NCI-H2196 treated with DMSO at 0.1 percent for 48 hours (cell line): ENCODE results near the gene CFAP20.
"Not testable (repeated sequence)": the region's sequence is repeated elsewhere in the genome, so short reads cannot be mapped to it uniquely, and the experiment has no call there.

Source experiments
- DNase-seq: peaks from one replicate; lab custom pipeline; 2025; ENCODE audit not compliant: unreplicated experiment; lab: John Stamatoyannopoulos, UW

Gene CFAP20

DNA sequence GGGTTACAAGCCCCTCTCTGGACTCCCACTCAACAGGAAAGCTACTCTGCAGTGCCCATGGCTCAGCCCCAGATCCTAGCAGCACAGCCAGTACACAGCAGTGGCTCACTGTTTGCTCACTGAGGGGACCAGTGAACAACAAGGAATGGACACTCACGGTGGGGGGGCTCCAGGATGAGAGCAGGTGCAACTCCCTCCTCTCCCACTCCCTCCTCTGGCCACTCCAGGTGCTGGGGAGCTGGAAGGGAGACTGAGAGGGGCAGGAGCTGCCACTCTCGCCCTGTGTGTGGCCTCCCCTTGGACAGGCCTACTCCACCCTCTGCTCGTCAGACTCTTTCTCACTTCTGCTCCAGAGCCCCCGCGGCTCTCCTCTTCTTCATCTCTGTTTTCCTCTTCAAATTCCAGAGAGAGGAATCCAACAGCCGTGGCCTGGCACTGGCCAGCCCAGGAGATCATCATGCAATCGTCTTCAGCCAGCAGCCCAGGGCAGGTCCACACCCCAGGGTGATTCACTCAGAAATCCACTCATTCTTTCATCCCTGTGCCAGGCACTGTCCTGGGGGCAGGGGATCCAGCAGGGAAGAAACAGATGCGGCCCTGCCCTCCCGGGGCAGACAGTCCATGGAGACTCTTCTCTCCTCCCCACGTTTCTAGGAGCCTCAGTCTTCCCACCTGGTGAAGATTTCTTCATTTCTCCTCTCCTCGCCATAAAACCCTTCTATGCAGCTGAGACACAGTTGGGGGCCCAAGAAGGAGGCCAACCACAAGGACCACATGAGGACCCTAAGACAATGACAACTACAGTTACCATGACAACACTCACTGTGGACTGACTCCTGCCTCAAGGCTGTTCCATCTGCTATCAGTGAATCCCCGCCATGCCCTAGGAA is 30.7 kb downstream of the CFAP20 start:
- no peak for DNase-seq

DNA sequence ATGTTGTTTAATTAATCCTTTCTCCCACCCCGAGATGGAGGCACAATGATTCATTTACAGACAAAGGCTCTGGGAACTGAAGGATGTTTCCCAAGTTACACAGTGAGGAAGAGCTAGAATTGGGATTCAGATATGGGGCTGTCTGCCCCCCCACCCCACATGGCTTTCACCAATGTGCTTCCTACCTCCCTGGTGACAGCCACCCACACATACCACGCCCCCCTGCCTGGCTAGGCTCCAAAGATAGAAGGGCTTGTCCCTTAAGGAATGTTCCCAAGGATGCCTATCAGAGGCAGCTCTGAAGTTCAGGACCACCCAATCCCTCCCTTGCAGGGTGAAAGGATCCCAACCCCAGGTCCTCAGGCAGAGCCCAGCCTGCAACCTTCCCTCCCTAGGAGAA is 32.9 kb downstream of the CFAP20 start:
- DNase-seq = no peak

DNA sequence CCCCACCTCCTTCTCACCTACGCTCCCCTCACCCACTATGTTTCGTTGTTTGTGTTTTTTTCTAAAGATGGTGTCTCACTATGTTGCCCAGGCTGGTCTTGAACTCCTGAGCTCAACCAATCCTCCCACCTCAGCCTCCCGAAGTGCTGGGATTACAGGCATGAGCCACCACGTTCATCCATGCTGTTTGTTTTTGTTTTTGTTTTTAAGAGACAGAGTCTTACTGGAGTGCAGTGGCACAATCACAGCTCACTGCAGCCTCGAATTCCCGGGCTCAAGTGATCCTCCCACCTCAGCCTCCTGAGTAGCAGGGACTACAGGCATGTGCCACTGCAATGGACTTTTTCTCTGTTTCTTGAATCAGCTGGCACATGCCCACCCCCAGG is 33.6 kb downstream of the CFAP20 start:
- DNase-seq = not testable (repeated sequence)

DNA sequence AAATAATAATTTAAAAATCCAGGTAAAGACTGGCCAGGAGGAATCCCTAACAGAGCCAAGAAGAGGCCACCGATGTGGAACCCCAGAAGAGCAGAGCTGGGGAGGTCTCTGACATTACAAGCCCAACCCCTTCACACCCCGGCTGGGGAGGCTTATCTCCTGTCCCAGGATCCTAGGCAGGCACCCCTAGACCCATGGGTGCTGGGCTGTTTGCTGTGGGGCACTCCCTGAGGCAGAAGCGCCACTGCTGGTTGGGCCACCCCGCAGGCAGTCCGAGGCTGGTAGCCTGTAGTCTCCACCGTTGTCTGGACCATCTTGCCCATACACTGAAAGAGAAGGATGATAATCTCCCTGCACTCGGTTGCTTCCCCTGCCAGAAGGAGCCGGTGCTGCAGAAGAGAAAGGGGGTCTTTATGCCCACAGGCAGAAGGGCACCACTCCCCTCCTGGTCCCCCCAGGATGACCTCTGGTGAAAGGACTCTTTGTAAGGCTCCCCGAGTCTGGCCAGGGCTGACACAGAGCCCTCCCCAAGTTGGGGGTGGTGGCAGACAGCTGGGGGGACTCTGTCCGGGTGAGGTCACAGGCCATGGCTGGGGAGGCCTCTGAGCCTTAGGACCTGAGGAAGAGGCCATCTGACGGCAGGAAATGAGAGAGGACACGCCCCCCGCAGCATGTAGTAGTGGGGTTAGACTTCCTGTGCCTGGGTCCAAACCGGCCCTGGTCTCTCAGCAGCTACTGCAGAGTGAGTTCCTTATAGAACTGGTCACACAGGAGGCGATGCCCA is 34.2 kb downstream of the CFAP20 start:
- DNase-seq = no peak

DNA sequence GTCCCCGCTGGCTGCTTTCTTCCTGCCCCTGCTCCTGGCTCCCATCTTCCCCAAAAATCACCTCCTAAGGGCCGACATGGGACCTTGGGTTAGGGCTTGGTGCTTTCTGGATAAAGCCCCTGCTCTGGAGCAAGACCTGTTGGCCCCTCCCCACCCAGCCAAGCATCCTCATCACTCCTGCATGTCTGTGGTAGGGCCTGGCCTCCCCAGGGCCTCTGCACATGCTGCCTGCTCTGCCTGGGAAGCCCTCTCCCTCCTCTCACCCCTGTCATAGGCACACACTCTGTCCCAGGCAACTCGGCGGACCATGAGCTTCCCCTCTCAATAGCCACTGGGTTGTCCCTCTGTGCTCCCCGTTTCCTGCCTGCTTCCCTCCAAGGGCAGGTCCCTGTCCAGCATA is 35.2 kb downstream of the CFAP20 start:
- no peak for DNase-seq

DNA sequence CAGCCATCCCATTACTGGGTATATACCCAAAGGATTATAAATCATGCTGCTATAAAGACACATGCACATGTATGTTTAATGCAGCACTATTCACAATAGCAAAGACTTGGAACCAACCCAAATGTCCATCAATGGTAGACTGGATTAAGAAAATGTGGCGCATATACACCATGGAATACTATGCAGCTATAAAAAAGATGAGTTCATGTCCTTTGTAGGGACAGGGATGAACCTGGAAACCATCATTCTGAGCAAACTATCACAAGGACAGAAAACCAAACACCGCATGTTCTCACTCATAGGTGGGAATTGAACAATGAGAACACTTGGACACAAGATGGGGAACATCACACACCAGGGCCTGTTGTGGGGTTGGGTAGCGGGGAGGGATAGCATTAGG is 38.8 kb downstream of the CFAP20 start:
- DNase-seq = not testable (repeated sequence)

DNA sequence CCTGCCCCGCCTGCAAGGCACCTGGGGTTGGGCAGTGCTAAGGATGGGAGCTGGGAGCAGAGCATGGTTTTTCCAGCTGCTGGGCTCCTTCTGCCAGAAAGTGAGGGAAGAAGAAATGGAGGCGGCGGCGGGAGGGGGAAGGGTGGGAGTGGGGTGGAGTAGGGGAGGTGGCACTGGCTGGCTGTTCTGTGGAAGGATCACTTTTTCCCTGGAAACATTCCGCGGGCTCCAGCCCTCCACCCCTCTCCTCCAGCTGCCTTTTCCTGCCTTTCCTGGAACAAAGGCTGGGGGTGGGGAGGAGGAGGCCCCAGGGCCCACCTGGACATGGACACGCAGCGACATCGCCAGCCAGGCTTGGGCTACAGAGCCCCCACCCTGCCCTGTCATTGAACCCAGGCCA is 41.1 kb downstream of the CFAP20 start:
- no peak for DNase-seq

DNA sequence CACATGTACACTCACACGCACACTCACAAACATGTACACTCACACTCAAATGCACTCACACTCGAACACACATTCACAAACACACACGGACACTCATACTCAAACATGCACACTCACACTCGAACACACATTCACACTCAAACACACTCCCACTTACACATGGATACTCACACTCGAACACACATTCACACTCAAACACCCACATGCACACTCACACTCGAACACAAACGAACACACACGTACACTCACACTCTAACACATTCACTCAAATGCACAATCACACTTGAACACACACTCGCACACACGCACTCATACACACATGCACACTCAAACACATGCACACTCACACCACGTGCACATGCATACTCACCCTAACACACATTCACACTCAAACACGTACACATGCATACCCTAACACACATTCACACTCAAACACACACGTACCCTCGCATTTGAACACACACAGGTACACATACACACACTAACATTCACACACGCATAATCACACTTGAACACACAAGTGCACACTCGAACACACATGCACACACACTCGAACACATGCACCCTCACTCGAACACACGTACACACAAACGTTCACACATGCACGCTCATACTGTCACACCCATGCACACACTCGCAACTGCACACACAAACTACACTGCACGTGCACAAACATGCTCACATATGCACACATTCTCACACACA is 41.8 kb downstream of the CFAP20 start:
- DNase-seq = no peak

DNA sequence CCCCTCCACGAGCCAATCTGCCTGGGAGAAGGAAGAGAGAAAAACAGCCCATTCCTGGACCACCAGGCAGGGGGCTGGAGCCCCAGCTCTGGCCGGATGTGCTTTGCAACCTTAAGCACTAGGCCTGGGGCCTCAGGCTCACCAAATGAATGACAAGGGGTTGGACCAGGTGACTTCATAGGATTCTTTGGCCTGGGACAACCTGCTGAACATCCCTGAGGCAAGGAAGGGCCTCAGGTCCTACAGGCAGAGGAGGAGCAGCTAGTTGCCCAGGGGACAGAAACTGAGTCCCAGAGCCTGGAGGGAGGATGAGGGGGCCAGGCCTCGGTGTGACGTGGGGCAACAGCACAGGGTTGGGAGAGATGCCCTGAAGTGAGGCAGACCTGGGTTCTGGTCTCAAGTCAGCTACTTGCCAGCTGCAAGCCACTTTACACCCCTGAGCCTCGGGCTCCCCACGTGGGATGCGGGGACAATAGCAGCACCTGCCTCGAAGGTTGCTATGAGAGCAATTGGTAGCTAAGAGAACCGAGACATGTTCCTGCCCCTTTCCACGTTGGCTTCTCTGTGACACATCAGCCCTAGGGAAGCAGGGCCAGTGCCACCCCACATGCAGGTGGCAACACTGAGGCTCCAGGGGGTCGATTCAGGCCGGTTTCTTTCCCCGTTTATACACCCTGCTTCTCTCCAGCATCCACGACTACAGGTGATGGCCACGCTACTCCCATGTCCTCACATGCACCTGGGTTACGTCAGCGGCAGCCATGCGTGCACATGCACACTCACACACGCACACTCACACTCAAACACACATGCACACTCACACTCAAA is 42.6 kb downstream of the CFAP20 start:
- DNase-seq = peak; percentile 9

DNA sequence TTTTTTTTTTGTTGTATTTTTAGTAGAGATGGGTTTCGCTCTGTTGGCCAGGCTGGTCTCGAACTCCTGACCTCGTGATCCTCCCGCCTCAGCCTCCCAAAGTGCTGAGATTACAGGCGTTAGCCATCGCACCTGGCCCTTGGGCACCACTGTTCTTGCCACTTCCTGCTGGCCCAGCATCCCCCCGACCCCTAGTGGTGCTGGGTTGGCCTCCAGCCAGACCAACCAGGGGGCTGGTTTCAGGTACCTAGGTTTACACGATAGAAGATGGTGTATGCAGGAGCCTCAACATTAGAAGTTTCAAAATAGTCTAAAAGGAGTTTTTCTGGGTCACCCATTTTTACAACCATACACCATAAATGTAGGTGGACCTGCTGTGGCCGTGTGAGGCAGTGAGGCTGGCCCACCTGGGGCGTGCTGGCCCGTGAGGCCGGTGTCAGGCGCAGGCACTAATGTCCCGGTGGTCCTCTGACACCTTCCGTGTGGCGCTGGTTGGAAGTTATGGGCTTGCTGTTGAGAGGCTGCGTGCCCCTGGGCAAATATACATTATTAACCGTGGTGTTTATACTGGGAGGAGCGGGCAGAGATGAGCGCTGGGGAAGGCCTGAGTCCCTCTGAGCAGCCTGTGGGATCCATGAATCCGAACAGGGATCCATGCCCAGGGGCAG is 43.5 kb downstream of the CFAP20 start:
- DNase-seq = no peak

DNA sequence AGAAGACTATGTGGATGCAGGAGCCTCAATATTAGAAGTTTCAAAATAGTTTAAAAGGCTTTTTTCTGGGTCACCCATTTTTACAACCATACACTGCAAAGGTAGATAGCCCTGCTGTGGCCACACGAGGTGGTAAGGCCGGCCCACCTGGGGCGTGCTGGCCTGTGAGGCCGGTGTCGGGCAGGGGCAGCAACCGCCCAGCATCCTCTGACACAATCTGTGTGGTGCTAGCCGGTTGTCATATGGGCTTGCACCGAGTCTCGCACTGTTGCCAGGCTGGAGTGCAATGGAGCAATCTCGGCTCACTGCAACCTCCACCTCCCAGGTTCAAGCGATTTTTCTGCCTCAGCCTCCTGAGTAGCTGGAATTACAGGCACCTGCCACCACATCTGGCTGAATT is 44.0 kb downstream of the CFAP20 start:
- DNase-seq = no peak

DNA sequence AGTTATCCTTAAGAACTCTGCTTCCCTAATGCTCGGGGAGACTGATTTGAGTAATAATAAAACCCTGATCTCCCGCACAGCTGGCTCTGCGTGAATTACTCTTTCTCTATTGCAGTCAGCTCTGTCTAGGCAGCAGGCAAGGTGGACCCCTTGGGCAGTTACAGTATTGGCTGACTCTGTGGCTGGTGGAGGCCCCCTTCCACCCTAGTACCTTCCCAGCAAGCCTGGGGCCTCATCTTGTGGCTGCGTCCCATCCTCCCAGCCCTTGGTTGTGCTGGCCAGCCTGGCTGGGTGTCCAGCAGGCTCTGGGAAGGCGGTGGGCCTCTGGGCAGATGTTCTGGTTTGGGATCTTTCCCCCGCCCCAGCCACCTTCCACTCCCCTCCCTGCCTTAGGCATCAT is 44.5 kb downstream of the CFAP20 start:
- no peak for DNase-seq

DNA sequence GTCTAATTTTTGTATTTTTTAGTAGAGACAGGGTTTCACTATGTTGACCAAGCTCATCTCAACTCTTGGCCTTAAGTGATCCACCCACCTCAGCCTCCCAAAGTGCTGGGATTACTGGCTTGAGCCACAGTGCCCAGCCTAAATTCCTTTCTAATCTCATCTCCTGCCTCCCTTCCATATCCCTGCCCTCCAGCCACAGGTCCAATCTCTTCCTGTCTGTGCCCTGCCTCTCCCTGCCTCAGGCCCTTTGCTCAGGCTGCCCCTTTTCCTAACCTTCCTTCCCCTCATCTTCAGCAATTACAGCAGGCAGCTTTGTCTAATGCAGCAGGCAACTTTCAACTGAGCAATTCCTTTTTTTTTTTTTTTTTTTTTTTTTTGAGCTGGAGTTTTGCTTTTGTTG is 46.8 kb downstream of the CFAP20 start:
- no peak for DNase-seq

DNA sequence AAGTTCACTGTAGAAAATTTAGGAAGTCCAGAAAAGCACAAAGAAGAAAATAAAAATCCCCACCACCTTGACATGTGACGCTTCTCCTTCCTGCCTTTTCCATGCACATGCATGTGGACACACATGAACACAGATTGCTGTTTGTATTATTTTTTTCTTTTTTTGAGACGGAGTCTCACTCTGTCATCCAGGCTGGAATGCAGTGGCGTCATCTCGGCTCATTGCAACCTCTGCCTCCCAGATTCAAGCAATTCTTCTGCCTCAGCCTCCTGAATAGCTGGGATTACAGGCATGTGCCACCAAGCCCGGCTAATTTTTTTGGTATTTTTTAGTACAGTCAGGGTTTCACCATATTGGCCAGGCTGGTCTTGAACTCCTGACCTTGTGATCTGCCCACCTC is 48.5 kb downstream of the CFAP20 start:
- DNase-seq = not testable (repeated sequence)

DNA sequence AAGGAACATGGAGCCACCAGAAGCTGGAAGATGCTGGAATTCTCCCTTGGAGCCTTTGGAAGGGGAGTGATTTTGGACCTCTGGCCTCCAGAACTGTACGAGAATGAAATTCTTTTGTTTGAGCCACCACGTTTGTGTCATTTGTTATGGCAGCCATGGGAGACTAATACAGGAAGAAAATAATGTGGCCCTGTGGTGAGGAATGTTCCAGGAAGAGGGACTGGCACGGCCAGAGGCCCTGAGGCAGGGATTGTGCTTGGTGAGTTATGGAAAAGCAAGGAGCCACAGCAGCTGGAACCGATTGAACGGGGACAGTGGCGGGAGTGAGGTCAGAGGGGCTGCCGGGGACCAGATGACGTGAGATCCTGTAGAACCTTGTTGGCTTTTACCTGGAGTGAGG is 51.4 kb downstream of the CFAP20 start:
- no peak for DNase-seq

DNA sequence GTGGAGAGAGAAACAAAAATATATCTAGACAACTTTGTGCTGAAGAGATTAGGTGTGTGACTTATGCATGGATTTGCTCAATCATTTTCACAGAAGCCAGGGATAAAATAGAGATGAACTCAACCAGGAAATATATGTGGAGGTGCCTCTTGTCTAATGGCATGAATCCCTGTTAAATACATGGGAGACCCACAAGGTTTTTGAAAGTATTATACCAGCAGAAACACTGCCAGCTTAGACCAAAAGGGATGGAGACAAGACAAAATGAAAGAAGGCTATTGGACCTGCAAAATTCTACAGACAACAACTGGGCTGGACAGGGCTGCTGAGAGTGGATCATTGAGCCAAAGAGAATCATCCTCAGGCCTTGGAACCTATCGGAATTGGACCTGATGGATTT is 52.7 kb downstream of the CFAP20 start:
- no peak for DNase-seq

DNA sequence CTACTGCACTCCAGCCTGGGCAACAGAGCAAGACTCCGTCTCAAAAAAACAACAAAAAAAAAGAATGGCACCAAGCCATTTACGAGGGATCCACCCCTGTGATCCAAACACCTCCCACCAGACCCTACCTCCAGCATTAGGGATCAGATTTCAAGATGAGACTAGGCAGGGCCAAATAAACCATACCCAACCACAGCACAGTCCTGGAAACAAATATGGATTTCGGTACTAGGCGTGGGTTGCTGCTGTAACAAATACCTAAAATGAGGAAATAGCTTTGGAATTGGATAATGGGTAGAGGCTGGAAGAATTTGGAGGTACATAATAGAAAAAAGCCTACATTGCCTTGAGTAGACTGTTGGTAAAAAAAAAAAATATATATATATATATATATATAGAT is 54.5 kb downstream of the CFAP20 start:
- DNase-seq = no peak

DNA sequence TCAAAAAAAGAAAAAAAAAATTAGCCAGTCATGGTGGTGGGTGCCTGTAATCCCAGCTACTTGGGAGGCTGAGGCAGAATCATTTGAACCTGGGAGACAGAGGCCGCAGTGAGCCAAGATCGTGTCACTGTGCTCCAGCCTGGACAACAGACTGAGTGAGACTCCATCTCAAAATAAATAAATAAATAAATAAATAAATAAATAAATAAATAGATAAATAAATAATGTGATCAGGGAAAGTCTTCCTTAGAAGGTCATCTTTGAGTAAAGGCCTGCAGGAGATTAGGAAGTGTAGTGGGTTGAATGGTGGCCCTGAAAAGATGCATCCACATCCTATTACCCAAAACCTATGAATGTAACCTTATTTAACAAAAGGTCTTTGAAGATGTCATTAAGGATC is 56.1 kb downstream of the CFAP20 start:
- DNase-seq = not testable (repeated sequence)

DNA sequence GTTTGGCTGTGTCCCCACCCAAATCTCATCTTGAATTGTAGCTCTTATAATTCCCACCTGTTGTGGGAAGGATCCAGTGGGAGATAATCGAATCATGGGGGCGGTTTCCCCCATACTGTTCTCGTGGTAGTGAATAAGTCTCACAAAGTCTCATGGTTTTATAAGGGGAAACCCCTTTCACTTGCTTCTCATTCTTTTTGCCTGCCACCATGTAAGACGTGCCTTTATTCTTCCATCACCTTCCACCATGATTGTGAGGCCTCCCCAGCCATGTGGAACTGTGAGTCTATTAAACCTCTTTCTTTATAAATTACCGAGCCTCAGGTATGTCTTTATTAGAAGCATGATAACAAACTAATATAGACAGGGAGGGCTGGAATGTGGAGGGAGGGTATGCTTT is 57.0 kb downstream of the CFAP20 start:
- not testable (repeated sequence) for DNase-seq

DNA sequence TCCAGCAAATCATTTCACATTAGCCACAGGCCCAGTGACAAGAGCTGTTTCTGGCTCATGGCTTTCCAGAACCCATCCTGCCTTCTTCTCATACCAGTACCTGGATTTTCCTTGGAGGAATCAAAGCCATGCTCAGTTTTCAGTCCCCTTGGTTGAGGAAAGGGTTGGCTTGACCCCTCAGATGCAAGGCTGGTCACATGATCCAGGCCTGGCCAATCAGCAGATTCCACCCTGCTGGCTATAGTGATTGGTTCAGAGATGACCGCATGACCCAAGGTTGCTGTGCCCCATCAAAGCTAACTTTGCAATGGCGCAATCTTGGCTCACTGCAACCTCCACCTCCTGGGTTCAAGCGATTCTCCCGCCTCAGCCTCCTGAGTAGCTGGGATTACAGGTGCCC is 58.6 kb downstream of the CFAP20 start:
- DNase-seq = no peak
